ENCODE measurements around the gene PTMS. TPM values are rescaled to one million over a fixed set of nuclear protein-coding genes. Genes with fewer than 3 reads are reported as not detected.
A peak's percentile ranks its signal among the peaks of the same experiment; 100 is the strongest.

Gene PTMS
- total RNA-seq, 6 experiments from 2014 or later, result 113 to 484 (median 404) TPM

DNA sequence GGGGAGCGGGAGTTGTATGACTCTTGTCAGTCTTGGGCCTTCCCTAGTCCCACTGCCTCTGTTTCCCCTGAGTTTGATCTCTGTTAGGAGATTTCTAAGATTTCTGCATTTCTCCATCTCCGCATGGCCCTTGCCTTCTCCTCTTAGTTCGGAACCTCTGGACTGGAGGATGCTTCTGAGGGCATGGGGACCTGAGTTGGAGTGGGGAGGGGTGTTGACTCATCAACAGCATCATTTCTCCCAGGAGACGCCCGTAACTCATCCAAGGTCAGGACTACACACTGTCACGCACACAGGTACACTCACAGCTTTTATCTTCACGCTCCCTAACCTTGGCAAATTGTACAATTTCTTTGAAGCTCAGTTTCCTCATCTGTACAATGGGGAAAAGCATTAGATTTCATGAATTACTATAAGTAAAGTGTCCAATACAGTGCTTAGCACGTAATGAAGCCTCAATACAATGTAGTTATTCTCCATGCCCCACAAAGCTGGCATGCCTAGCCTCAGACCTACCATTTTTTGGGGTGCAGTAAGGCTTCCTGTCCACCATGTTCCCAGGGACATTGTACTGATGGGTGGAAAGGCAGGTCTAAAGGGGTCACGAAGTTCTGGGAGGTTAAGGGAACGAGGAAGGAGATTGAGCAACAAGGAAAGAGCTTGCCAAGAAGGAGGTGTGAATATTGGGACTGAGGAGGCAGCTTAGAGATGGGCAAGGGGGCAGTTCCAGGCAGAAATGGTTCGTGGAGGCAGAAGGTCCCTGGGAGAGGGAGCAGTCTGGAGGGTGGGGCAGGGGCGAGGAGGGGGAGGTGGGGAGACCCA is 5.6 kb downstream of the PTMS start:
- H3K4me3 ChIP-seq, result no peak overlapping the region
- no peak for DNase-seq
- no peaks in the 10 kb centered on the region for H3K9me3 ChIP-seq
- H3K27me3 ChIP-seq, result no peaks in the 10 kb centered on the region
- no peak for ATAC-seq
- peaks cover 0 to 62% (median 11%) of the 10 kb centered on the region in 4 donors for H3K4me1 ChIP-seq
- peak overlapping the region in 1 of 3 donors; percentile 13 for H3K27ac ChIP-seq
- TF ChIP-seq, protein P1, sequence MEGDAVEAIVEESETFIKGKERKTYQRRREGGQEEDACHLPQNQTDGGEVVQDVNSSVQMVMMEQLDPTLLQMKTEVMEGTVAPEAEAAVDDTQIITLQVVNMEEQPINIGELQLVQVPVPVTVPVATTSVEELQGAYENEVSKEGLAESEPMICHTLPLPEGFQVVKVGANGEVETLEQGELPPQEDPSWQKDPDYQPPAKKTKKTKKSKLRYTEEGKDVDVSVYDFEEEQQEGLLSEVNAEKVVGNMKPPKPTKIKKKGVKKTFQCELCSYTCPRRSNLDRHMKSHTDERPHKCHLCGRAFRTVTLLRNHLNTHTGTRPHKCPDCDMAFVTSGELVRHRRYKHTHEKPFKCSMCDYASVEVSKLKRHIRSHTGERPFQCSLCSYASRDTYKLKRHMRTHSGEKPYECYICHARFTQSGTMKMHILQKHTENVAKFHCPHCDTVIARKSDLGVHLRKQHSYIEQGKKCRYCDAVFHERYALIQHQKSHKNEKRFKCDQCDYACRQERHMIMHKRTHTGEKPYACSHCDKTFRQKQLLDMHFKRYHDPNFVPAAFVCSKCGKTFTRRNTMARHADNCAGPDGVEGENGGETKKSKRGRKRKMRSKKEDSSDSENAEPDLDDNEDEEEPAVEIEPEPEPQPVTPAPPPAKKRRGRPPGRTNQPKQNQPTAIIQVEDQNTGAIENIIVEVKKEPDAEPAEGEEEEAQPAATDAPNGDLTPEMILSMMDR (IDR thresholded peaks at IDR 0.05), result no peak
- TF ChIP-seq POLR2A (IDR thresholded peaks at IDR 0.05), result no peak
- intact Hi-C loops (cut with DNase I), result no loop called here
- peaks cover 0 to 17% (median 5%) of the 10 kb centered on the region in 4 donors for H3K36me3 ChIP-seq
- 31% methylated on average over 9 of the region's 12 CpGs for WGBS (ENCODE audit: insufficient coverage, low coverage, low lambda C conversion rate, missing lambda C conversion rate)

DNA sequence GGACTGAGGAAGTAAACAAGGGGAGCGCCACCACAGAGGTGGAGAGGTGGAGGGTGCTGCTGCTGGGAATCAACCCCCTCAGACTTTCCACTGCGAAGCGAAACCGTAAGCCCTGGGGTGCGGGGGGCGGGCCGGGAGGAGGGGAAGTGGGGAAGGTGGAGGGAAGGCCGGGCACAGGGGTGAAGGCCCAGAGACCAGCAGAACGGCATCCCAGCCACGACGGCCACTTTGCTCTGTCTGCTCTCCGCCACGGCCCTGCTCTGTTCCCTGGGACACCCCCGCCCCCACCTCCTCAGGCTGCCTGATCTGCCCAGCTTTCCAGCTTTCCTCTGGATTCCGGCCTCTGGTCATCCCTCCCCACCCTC is 6.2 kb downstream of the PTMS start, which contains the start of gene LAG3:
LAG3 (plus strand) TSS at position 190 of the 365 bp plus-strand sequence. CDS start 333 bp downstream, outside the sequence.
- Histone ChIP-seq H3K4me1 (peaks cover 0 to 68% (median 14%) of the 10 kb centered on the region in 4 donors), H3K9me3 (no peaks in the 10 kb centered on the region), H3K27ac (peak within 1 kb of the TSS in 1 of 3 donors; percentile 13), H3K27me3 (no peaks in the 10 kb centered on the region), H3K36me3 (peaks cover 0 to 17% (median 5%) of the 10 kb centered on the region in 4 donors), H3K4me3 (no peak within 1 kb of the TSS)
- DNase-seq, result peak in 1 of 3 donors; percentile 59
- intact Hi-C loops (cut with DNase I), result no loop called here
- TF ChIP-seq, protein P1 (IDR thresholded peaks at IDR 0.05), result no peak
- no peak for TF ChIP-seq POLR2A (IDR thresholded peaks at IDR 0.05)
- ATAC-seq, result peak; percentile 1 to 6 (median 4)
- WGBS (ENCODE audit: insufficient coverage, low coverage, low lambda C conversion rate, missing lambda C conversion rate), result 17% methylated on average over 3 of the region's 15 CpGs

DNA sequence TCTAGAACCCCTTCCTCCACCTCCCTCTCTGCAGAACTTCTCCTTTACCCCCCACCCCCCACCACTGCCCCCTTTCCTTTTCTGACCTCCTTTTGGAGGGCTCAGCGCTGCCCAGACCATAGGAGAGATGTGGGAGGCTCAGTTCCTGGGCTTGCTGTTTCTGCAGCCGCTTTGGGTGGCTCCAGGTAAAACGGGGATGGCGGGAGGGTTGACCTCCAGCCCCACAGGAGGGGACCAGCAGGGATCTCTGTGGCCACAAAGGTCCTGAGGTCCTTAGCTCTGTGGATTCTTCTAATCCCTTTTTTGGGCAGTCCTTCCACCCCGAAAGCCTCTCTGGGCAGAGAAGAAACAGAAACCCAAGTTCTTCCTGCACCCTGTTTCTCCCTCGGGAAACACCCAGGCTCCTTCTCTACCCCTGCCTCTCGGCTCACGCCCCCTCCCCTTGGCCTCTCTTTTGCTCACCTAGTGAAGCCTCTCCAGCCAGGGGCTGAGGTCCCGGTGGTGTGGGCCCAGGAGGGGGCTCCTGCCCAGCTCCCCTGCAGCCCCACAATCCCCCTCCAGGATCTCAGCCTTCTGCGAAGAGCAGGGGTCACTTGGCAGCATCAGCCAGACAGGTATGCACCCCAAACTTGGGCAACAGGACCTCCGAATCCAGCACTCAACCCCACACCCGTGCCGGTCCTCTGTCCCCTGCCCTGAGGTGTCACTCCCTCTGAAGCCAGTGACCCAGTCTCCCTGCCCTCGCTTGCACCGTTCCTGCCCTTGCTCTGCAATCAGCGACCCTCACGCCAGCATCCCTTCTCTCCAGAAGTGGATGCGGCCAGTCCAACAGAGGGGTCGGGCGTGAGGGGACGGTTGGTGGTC is 6.8 kb downstream of the PTMS start:
- intact Hi-C loops (cut with DNase I), result no loop called here
- ATAC-seq, result no peak
- Histone ChIP-seq H3K9me3 (no peaks in the 10 kb centered on the region), H3K4me3 (no peak overlapping the region), H3K4me1 (peaks cover 0 to 74% (median 17%) of the 10 kb centered on the region in 4 donors), H3K27ac (no peak overlapping the region), H3K36me3 (peaks cover 0 to 17% (median 5%) of the 10 kb centered on the region in 4 donors), H3K27me3 (no peaks in the 10 kb centered on the region)
- WGBS (ENCODE audit: insufficient coverage, low coverage, low lambda C conversion rate, missing lambda C conversion rate), result 45% methylated on average over 14 of the region's 21 CpGs
- DNase-seq, result no peak
- TF ChIP-seq, protein P1 (IDR thresholded peaks at IDR 0.05), result no peak

DNA sequence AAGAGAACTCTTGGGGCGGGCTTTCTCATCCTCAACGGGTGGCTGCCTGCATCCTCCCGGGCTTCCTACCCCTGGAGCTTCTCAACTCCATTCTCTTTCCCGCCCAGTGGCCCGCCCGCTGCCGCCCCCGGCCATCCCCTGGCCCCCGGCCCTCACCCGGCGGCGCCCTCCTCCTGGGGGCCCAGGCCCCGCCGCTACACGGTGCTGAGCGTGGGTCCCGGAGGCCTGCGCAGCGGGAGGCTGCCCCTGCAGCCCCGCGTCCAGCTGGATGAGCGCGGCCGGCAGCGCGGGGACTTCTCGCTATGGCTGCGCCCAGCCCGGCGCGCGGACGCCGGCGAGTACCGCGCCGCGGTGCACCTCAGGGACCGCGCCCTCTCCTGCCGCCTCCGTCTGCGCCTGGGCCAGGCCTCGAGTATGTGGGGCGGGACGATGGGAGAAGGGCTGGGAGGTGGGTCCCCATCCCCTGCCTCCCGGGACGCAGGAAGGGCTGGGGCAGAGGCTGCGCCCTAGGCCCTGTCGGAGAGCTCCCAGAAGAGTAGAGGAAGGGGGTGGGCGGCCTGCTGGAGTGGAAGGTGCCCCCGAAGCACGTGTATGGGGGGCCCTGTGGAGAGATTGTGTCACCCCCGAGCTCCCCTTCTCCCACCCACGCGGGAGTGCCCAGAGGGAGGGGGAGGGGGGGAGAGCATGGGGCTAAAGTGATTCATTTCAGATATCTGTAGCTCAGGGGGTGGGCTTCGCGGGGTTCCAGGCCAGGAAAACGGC is 7.6 kb downstream of the PTMS start:
- Histone ChIP-seq H3K4me1 (peaks cover 0 to 77% (median 18%) of the 10 kb centered on the region in 4 donors), H3K9me3 (no peaks in the 10 kb centered on the region), H3K27me3 (no peaks in the 10 kb centered on the region), H3K36me3 (peaks cover 0 to 17% (median 5%) of the 10 kb centered on the region in 4 donors), H3K4me3 (no peak overlapping the region), H3K27ac (no peak overlapping the region)
- WGBS (ENCODE audit: insufficient coverage, low coverage, low lambda C conversion rate, missing lambda C conversion rate), result 56% methylated on average over 23 of the region's 60 CpGs
- TF ChIP-seq POLR2A (IDR thresholded peaks at IDR 0.05), result no peak
- TF ChIP-seq, protein P1 (IDR thresholded peaks at IDR 0.05), result no peak
- DNase-seq, result no peak
- intact Hi-C loops (cut with DNase I), result no loop called here
- ATAC-seq, result no peak
